Astrocyte (in vitro differentiated cells and primary cell): Measurements from ENCODE around the gene TUB.

Experiments used
- CTCF ChIP-seq: IDR thresholded peaks from 2 replicates; pipeline ENCODE4 v1.5.1; 2011; ENCODE audit warnings: low read depth, mild to moderate bottlenecking, inconsistent platforms, low read length, moderate library complexity; ENCODE audit not compliant: insufficient read depth
- EZH2 ChIP-seq: IDR thresholded peaks from 2 replicates; pipeline ENCODE4 v1.6.1; 2012; ENCODE audit warnings: mild to moderate bottlenecking, low read length, inconsistent platforms; ENCODE audit not compliant: insufficient read depth

- TF ChIP-seq CTCF (no peak), EZH2 (no peak)
These were observed 35.2 kb upstream of the TUB start for GRCh38 chr11:8045839-8046238.
